NCI-H345 treated with DMSO at 0.1 percent for 48 hours (cell line): ENCODE data around the gene PLEKHD1.
A peak's percentile ranks its signal among the peaks of the same experiment; 100 is the strongest.
"Not testable (repeated sequence)": the region's sequence is repeated elsewhere in the genome, so short reads cannot be mapped to it uniquely, and the experiment has no call there.

Experiments
- DNase-seq: peaks from one replicate; lab custom pipeline; 2025; ENCODE audit not compliant: unreplicated experiment; lab: John Stamatoyannopoulos, UW

The PLEKHD1 gene

DNA sequence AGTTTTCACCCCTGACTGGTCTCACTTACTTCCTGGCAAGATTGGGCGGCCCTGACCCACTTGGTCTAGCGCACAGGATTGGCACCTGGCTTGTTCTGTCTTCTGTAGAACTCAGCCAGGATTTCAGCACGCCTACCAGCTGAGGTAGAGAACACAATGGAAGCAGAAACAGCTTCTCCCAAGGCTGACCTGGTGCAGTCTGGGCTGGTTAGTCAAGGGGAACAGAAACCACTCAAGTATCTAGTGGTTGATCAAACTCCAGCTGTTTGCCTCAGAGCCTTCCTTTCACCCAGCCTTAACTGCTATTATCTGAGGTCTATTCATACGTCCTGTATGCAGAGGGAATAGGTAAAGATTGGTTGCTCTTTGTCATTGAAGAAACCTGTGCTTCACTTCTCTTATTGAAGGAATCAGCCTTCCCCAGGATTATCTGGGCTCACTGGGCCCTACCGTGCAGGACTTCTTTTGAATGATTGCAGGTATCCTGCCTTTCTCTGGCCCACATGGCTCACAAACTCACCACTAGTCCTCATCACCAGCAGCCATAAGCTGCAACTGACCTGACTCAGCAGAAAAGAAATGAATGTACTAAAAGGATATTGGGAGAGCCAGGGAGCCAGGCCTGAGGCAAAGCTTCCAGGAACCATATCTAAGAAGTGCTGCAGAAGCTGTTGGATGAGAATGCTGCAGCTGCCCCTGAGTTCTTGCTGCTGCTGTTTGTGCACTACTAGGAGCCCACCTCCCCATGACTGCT, 2.5 kb upstream of the PLEKHD1 start:
- DNase-seq = no peak

DNA sequence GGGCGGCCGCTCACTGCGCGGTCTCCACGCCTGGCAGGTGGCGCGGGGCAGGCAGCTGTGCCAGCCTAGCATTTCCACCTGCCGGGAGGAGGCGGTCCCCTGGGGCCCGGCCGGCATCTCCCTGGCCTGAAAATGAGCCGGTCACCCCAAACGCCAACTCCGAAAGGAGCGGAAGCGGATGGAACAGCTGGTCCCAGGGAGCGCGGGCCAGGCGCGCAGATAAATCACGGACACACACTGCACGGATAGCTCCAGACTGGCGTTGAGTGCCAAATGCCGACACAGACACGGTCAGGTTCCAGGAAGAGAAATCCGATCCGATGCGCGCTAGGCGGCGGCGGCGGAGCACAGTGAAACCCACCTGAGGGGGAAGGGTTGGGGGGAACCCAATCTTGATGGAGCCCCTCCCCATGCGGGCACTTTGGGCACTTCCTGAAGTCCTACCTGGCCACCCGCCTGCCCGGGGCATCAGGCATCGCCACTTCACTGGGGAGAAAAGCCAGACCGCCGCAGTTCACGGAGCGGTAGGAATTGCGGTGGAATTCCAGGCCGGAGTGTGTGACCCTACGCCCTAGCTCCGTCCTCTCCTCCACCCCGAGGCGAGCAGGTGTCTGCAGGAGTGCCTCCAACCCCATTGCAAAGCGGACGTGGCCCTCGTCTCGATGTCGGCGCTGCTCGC, 624 bp upstream of the PLEKHD1 start:
- no peak for DNase-seq

DNA sequence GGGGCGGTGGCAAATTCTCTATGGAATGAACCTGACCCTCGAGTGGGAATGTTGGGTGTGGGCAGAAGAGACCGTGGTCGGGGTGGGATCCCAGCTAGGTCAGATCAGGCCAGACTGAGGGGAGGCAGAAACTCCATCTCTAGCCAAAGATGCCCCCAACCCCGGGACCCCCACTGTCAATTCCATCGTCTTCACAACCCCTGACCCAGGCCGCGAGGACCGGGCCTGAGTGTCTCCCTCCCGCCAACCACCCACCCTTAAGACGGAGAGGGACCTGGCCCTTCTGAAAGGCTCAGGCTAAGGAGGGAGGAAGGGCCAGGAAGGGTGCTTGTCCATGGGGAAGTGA, 760 bp downstream of the PLEKHD1 start:
- DNase-seq = no peak

DNA sequence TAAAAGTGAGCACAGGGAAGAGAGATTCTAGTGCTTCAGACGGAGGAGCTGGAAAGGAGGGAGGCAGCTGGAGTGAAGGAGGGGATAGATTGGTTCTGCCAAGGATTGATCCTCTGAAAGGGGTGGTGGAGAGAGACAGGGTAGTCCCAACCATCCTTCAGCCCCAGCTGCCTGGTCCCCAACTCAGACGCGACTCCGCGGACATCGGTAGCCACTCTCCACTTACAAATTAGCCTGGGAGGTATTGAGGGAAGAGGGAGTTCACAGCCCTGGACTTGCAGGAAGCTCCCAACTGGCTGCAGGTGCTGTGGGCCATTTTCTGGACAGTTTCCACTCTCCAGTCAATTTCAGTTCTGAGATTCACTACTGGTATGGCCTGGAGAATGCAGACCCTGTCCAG, 1.2 kb downstream of the PLEKHD1 start:
- no peak for DNase-seq

DNA sequence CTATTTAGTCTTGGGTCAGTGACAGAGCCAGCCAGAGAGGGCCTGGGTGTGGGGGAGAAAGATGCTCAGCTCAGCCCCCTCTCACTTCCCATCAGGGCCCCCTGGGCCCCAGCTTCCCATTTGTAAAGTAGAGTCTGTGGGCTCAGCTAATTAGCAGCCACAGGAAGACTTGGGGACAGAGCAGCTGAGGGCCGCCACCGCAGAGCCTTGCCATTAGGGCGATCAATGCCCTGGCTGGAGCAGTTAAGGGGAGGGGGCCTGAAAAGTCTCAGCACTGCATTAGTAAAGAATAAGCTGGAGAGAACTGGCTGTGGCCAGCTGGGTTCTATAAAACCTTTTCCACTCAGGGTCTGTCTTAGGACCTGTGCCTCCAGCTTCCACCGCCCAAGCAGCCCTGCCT, 2.7 kb downstream of the PLEKHD1 start:
- no peak for DNase-seq

DNA sequence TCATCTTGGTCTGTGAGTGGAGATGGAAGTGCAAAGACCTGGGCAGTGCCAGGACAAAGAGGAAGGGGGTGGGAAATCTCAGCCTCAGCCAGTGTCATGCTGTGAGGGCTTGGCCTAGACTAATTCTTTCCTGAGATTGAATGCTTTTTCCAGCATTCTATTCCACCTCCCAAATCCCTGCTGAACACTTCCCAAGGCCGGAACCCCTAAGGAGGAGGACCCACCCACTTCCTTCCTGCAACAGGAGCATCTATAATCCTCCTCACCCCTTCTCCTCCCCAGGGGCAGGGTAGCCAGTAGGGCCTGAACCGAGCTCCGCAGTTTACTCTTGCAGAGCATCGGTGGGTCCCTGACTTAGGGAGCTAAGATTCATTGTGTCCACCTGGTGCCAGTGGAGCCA, 3.2 kb downstream of the PLEKHD1 start:
- no peak for DNase-seq

DNA sequence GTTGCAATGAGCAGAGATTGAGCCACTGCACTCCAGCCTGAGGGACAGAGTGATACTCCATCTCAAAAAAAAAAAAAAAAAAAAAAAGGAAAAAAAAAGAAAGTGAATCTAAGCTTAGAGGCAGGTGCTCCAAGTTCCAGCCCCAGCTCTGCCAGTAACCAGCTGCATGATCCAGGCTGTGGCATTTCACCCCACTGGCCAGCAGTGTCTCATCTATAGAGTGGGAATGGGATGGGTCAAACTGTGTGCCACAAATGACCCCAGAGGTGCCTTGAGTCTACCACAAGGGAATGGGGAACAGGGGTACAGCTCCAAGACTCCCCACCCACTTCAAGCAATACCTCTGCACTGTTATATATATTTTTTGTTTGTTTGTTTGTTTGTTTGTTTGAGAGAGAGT, 5.0 kb downstream of the PLEKHD1 start:
- no peak for DNase-seq

DNA sequence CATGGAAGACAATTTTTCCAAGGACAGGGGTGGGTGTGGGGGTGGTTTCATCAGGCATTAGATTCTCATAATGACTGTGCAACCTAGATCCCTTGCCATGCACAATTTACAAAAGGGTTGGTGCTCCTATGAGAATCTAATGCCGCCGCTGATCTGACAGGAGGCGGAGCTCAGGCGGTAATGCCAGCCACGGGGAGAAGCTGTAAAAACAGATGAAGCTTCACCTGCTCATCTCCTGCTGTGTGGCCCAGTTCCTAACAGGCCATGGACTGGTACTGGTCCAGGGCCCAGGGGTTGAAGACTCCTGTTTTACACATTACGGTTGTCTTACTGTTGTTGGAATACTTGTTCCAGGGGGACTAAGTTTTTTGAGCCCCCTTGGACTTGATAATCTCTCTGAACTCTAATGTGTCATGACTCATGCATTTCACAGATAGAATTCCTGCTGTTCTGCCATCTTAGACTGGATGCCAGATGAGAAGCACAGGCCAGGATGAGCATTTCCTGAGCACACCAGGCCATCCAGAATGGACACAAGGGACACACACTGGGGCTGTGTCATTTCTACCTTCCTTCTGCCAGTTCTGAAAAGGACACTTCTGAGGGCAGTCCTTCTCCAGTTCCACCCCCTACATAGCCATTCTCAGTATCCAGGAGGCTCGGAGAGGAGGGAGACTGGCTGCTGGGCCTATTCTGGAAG, 5.8 kb downstream of the PLEKHD1 start:
- DNase-seq = no peak

DNA sequence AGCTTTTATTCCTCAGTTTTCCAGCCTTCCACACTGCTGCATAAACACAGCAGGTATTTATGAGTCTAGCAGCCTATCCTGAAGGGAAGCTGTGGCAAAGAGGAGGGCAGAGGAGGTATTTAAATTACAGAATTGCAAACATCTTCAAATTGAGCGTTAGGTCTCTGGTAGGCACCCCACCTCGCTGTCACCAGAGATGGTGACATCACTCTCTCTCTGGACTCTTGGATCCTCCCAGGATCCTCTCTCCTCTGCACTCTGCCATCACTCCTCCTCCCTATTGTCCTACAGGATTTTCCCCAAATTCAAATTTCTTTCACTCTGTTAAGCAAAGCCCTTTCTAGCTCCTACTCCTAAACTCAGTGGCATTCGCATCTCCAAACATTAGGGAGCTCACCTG, 6.7 kb downstream of the PLEKHD1 start:
- DNase-seq = no peak

DNA sequence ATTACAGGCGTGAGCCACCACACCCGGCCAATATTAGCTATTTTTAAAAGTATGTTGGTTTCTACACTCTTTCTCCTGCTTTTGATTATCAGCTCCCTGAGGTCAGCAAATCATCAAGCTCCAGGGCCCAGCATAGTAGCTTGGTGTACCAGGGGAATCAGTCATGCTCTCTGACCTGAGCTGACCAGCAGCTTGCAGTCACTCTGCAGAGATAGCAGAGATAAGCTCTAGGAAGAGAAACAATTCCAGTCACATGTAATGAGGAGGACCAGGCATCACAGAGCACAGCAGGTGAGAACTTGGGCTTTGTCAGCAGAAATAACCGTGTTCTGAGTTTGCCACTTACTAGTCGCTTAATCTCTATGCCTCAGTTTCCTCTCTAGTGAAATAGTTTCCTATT, 8.5 kb downstream of the PLEKHD1 start:
- DNase-seq = no peak

DNA sequence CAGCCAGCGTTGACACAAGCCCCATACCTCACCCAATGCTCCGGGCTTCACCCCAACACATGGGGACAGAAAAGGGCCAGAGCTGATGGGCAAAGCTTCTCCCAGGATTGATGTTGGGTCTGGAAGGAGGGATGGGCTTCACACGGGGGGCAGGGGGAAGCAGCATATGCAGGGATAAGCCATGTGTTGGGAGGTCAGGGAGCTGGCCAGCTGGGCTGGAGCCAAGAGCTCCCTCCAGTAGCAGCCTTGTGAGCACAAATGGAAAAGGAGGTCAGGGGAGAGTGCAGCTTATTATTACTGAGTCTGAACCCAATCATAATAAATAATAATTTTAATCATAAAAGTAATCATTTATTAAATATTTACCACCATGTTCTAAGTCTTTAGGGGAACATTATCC, 9.3 kb downstream of the PLEKHD1 start:
- no peak for DNase-seq

DNA sequence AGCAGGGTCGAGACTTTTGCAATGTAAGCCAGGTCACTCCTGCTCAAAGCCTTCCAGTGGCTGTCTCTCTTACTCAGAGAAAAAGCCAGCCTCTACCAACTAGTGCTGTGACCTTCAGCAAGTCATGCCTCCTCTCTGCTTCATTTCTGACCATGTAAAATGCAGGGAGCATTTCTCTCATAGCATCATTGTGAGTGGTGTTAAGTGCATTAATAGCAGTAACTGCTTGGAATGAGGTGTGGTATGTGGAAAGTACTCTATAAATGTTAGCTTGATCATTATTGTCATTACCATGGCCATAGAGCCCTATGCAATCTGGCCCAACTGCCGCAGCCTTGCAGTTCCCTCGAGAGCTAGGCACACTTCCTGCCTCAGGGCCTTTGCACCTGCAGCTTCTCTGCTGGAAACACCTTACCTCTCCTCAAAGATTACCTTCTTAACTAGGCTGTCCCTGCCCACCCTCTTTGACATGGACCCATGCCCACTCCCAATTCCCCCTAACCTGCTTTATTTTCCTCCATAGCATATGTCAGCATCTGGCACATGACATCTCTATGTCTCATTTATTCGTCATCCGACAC, 10.9 kb downstream of the PLEKHD1 start:
- DNase-seq = no peak

DNA sequence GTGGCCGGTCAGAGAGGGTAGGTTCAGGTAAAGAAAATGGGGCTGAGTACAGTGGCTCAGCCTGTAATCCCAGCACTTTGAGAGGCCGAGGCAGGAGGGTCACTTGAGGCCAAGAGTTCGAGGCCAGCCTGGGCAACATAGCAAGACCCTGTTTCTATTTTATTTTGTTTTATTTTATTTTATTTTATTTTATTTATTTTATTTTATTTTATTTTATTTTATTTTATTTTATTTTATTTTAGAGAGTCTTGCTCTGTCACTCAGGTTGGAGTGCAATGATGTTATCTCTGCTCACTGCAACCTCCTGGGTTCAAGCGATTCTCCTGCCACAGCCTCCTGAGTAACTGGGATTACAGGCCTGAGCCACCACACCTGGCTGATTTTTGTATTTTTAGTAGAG, 13.3 kb downstream of the PLEKHD1 start:
- not testable (repeated sequence) for DNase-seq

DNA sequence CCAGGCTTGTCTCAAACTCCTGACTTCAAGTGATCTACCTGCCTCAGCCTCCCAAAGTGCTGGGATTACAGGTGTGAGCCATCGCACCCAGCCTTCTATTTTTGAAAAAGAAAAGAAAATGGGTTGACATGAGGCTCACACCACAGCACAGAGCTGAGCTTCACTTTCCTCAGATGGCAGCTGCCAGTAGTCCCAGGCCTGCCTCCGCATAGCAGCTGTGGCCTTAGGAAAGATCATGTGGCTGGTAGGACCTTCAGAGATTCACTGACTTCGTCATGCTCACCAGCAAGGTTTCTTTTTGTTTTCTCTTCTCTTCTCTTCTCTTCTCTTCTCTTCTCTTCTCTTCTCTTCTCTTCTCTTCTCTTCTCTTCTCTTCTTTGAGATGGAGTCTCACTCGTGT, 13.8 kb downstream of the PLEKHD1 start:
- not testable (repeated sequence) for DNase-seq

DNA sequence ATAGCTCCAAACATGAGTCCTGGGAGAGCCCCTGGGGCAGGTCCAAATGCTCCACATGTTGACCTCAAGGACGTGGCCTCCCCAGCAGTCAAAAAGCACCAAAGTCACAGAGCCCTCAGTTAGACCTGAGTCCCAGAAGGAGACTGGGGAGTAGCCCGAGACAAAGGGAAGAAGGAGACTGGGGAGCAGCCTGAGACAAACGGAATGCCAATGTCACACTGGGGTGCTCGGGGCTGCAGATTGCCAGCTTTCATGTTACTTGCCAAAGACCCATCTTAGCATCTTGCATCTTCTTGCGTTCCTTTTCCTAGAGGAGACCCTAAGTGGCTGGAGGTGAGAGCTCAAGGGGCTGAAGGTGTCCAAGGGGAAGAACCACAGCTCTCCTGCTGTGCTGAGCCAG, 14.9 kb downstream of the PLEKHD1 start:
- no peak for DNase-seq

DNA sequence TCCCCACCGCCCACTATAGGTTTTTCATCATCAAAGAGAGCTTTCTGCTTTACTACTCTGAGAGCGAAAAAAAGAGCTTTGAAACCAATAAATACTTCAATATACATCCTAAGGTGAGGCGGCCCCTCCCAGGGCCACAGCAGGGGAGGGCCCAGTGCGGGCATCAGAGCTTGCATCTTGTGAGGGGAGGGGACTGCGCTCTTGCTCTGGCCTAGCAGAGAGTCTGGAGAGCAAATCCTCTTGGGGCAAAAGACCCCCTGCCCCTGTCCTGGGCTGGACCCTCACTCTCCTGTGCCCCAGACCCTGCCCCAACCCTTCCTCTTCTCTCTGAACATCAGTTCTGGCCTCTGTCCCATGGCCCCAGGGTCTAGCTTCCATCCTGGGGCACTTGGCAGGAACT, 15.6 kb downstream of the PLEKHD1 start:
- no peak for DNase-seq

DNA sequence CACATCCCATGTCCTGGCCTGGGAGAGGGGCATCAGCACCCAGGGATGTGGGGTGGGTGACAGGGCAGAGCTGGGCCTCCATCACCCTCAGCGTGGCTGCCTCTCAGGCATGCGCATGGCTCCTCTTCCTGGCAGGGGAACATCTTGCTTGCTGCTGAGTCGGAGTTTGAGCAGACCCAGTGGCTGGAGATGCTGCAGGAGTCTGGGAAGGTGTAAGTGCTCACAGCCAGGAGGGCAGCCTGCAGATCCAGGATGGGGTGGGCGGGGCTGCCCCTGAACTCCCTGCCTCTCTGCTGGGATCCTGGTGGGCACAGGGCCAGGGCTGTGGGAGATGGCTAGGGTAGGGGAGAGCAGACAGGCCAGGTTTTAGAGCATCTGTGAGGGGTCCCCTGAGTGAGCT, 16.2 kb downstream of the PLEKHD1 start:
- DNase-seq = no peak

DNA sequence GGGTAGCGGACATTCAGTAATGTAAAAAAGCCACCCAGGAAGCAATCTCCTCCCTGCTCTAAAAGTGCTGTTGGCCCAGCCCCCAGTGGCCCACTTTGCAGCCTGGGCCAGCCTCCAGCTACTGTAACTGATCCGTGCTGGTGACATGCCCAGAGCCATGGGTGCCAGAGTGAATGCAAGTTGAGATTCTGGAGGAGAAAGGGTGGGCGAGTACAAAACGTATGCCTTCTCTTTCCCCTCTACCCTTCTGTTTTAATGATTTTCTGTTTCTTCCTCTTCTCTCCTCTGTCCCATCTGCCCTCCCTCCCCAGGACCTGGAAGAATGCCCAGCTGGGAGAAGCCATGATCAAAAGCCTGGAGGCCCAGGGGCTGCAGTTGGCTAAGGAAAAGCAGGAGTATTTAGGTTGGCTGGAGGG, 16.9 kb downstream of the PLEKHD1 start:
- no peak for DNase-seq

DNA sequence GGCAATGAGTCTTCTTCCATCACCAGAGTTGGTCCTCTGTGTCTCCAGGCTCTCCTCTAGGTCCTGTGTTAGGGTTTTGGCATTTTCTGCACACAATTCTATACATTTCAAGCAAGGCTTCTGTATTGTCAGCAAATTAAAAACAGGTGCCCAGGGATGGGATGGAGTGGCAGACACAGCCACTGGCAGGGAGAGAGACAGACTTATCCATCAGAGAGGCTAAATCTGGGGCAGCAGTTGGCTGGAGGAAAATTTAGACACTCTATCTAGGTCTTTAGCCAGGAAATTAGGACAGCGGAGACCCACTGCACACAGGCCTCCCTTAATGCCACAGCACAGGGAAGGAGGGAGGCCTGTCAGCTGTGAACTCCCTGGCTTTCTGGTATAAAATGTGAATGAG, 20.2 kb downstream of the PLEKHD1 start:
- DNase-seq = no peak

DNA sequence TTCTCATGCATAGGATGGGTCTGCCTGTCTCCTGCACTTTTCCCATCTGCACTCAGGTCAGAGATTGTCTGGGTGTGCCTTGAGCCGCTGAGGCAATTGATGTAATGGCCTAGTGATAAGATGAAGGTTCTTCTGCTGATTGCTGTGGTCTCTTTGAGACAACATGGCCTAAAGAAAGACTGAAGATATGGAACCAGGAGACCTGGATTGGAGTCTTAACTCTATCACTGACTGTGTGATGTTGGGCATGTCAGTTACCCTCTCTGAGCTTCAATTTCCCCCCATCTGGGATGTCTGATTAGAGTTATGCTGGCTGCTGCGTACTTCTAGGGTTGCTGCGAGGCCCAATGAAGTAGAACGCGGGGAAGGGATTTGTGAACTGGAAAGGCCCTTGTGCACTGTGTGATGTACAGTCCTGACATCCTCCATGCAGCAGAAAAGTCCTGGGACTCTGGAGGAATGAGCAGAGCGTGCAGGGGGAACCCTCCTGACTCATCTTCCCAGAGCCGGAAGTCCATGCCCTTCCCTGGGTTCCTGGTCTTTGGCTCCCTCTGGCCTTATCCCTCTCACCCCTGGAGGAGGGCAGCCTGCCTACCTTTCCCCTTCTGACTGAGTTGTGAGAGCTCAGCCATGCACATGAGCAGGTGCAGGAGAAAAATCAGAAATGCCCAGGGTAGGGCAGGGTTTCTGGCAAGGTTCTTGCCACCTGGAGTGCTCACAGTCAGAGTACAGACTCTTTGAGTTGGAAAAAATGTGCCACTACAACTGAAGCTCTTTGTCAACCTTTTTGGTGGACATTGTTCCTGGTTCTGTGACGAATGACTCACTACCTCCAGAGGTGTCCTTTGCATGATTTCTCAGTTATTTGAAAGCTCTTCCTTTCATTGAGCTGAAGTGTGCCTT, 21.1 kb downstream of the PLEKHD1 start:
- DNase-seq = peak; percentile 54

DNA sequence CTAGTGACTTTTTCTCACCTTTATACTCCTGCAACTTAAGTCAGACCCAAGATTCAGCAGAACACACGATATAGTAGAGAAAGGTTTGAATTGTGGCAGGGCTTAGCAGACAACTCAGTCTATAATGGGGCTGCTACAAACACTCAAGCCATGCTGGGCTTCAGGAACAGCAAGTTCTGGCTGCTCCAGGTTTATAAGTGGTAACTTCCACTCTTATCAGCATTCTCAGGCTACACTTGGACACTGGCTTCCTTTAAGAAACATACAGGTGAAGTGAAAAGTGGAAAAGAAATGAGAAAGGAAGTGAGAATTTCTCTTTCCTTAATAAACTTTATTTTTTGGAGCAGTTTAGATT, 21.7 kb downstream of the PLEKHD1 start:
- DNase-seq = no peak
